ENCODE data around the gene OLIG1.

The OLIG1 gene, protein sequence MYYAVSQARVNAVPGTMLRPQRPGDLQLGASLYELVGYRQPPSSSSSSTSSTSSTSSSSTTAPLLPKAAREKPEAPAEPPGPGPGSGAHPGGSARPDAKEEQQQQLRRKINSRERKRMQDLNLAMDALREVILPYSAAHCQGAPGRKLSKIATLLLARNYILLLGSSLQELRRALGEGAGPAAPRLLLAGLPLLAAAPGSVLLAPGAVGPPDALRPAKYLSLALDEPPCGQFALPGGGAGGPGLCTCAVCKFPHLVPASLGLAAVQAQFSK

DNA sequence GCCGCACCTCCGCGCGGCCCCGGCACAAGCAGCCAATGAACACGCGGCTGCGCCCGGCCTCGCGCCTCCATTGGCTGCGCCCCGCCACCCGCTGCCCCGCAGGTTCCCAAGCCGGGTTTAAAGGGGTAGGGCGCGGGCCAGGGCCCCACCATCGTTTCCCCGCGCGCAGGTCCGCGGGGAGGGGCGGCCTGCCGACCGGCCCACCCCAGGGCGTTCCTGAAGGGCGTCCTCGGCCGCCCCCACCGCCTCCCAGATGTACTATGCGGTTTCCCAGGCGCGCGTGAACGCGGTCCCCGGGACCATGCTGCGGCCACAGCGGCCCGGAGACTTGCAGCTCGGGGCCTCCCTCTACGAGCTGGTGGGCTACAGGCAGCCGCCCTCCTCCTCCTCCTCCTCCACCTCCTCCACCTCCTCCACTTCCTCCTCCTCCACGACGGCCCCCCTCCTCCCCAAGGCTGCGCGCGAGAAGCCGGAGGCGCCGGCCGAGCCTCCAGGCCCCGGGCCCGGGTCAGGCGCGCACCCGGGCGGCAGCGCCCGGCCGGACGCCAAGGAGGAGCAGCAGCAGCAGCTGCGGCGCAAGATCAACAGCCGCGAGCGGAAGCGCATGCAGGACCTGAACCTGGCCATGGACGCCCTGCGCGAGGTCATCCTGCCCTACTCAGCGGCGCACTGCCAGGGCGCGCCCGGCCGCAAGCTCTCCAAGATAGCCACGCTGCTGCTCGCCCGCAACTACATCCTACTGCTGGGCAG, at the start of gene OLIG1:
OLIG1 (plus strand) TSS at position 148 of the 750 bp plus-strand sequence; CDS start at position 254, 106 bp downstream.
- DNase-seq: peak; percentile 83

DNA sequence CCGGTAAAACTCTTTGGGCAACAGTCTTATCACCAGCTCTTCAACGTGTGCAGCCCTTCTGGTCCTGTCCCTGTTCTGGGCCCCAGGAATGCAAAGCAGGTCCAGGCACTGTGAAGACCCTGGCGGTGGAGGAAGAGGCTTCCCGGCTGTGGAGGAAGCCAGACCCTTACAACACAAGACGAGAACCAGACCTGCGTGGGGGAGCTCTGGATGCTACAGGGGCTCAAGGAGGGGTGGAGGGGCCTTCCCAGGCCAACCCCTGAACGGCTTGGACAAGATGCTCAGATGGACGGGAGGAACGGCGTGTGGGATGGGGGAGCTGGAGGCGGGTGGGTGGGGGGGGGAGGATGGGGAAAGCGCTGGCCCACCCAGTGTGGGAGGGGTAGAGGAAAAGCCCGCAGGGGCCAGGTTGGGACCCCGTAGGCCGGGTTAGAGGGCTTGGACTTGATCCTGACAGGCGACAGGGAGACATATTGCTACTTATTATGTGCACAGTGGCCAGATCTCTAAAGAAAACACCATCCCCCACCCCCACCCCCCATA, 49.3 kb upstream of the OLIG1 start:
- no peak for DNase-seq

DNA sequence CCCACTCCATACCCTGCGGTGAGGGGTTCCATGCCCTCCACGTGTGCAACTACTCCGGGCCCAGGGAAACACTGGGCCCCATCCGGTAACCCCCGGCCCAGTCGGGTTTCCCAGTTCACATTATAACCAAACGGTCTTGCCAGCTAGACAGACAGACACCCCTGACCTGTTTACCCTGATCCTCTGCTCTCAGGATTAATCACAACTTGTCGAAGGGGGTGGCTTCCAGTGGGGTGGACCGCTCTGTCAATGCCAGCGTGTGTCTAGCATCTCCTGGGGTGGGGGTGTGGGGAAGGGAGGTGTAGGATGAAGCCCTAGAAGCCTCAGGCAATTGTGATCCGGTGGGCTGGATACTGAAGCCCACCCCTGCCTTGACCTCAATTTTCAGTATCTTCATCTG, 48.8 kb upstream of the OLIG1 start:
- no peak for DNase-seq

DNA sequence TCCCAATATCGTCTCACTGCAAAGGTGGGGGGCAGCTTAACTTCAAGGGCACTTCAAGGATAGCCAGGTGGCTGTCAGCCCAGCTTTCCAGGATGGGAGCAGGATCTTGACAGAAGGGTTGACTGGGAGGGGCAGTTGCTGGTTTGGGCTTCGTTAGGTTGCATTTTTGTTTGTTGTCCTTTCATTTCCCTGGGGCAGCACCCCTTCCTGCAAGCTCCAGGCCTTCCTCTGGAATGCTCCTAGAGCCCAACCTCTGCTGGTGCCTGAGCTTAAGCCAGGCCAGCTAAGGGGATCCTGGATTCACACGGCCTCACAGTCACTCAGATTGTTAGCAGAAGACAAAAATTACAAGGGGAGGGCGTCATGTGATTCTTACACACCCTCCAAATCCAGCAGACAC, 48.3 kb upstream of the OLIG1 start:
- no peak for DNase-seq

DNA sequence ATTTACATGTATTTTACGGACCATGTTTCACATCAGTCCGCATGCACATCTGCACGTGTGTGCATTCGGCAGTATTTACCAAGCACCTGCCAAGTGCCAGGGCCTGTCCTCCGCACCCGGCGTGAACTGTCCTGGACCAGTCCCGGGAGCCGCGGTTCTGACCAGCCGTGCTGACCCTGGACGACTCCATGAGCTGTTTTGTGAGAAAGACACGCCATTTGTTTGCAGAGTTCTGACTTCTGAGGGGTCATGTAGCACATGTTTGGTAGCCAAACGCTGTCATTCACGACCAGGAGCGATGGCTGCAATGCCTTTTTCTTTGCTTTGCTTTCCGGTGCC, 47.5 kb upstream of the OLIG1 start:
- no peak for DNase-seq

DNA sequence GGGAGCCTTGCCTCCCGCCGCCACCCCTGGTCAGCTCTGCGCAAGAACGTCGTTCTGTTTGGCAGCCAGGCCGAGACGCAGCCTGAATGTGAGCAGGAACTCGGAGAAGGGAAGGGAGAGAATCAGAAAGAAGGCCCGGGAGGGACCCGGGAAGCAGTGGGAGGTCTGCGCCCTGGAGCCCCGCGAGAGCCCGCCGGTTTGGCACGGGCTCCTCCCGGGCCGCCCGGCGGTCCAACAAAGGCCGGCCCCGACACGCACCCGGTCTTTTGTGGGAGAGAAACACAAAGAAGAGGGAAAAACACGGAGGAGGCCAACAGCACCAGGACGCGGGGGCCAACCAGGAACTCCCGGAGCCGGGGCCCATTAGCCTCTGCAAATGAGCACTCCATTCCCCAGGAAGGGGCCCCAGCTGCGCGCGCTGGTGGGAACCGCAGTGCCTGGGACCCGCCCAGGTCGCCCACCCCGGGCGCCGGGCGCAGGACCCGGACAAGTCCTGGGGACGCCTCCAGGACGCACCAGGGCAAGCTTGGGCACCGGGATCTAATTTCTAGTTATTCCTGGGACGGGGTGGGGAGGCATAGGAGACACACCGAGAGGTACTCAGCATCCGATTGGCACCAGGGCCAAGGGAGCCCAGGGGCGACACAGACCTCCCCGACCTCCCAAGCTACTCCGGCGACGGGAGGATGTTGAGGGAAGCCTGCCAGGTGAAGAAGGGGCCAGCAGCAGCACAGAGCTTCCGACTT, 46.9 kb upstream of the OLIG1 start:
- DNase-seq: peak; percentile 46

DNA sequence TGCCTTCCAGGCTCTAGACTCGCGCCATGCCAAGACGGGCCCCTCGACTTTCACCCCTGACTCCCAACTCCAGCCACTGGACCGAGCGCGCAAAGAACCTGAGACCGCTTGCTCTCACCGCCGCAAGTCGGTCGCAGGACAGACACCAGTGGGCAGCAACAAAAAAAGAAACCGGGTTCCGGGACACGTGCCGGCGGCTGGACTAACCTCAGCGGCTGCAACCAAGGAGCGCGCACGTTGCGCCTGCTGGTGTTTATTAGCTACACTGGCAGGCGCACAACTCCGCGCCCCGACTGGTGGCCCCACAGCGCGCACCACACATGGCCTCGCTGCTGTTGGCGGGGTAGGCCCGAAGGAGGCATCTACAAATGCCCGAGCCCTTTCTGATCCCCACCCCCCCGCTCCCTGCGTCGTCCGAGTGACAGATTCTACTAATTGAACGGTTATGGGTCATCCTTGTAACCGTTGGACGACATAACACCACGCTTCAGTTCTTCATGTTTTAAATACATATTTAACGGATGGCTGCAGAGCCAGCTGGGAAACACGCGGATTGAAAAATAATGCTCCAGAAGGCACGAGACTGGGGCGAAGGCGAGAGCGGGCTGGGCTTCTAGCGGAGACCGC, 46.3 kb upstream of the OLIG1 start:
- peak; percentile 36 for DNase-seq

DNA sequence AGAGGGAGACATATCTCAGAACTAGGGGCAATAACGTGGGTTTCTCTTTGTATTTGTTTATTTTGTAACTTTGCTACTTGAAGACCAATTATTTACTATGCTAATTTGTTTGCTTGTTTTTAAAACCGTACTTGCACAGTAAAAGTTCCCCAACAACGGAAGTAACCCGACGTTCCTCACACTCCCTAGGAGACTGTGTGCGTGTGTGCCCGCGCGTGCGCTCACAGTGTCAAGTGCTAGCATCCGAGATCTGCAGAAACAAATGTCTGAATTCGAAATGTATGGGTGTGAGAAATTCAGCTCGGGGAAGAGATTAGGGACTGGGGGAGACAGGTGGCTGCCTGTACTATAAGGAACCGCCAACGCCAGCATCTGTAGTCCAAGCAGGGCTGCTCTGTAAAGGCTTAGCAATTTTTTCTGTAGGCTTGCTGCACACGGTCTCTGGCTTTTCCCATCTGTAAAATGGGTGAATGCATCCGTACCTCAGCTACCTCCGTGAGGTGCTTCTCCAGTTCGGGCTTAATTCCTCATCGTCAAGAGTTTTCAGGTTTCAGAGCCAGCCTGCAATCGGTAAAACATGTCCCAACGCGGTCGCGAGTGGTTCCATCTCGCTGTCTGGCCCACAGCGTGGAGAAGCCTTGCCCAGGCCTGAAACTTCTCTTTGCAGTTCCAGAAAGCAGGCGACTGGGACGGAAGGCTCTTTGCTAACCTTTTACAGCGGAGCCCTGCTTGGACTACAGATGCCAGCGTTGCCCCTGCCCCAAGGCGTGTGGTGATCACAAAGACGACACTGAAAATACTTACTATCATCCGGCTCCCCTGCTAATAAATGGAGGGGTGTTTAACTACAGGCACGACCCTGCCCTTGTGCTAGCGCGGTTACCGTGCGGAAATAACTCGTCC, 45.5 kb upstream of the OLIG1 start:
- no peak for DNase-seq

DNA sequence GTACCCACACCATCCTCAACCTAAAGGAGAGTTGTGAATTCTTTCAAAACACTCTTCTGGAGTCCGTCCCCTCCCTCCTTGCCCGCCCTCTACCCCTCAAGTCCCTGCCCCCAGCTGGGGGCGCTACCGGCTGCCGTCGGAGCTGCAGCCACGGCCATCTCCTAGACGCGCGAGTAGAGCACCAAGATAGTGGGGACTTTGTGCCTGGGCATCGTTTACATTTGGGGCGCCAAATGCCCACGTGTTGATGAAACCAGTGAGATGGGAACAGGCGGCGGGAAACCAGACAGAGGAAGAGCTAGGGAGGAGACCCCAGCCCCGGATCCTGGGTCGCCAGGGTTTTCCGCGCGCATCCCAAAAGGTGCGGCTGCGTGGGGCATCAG, 44.8 kb upstream of the OLIG1 start:
- peak; percentile 75 for DNase-seq

DNA sequence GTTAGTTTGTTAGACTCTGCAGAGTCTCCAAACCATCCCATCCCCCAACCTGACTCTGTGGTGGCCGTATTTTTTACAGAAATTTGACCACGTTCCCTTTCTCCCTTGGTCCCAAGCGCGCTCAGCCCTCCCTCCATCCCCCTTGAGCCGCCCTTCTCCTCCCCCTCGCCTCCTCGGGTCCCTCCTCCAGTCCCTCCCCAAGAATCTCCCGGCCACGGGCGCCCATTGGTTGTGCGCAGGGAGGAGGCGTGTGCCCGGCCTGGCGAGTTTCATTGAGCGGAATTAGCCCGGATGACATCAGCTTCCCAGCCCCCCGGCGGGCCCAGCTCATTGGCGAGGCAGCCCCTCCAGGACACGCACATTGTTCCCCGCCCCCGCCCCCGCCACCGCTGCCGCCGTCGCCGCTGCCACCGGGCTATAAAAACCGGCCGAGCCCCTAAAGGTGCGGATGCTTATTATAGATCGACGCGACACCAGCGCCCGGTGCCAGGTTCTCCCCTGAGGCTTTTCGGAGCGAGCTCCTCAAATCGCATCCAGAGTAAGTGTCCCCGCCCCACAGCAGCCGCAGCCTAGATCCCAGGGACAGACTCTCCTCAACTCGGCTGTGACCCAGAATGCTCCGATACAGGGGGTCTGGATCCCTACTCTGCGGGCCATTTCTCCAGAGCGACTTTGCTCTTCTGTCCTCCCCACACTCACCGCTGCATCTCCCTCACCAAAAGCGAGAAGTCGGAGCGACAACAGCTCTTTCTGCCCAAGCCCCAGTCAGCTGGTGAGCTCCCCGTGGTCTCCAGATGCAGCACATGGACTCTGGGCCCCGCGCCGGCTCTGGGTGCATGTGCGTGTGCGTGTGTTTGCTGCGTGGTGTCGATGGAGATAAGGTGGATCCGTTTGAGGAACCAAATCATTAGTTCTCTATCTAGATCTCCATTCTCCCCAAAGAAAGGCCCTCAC, 44.2 kb upstream of the OLIG1 start, which contains the start of gene OLIG2:
OLIG2 (plus strand) TSS at position 447 of the 954 bp plus-strand sequence. CDS start 928 bp downstream, outside the sequence.
- DNase-seq: peak; percentile 95

DNA sequence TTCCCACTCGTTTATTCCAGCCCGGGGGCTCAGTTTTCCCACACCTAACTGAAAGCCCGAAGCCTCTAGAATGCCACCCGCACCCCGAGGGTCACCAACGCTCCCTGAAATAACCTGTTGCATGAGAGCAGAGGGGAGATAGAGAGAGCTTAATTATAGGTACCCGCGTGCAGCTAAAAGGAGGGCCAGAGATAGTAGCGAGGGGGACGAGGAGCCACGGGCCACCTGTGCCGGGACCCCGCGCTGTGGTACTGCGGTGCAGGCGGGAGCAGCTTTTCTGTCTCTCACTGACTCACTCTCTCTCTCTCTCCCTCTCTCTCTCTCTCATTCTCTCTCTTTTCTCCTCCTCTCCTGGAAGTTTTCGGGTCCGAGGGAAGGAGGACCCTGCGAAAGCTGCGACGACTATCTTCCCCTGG, 43.5 kb upstream of the OLIG1 start:
- DNase-seq: no peak

DNA sequence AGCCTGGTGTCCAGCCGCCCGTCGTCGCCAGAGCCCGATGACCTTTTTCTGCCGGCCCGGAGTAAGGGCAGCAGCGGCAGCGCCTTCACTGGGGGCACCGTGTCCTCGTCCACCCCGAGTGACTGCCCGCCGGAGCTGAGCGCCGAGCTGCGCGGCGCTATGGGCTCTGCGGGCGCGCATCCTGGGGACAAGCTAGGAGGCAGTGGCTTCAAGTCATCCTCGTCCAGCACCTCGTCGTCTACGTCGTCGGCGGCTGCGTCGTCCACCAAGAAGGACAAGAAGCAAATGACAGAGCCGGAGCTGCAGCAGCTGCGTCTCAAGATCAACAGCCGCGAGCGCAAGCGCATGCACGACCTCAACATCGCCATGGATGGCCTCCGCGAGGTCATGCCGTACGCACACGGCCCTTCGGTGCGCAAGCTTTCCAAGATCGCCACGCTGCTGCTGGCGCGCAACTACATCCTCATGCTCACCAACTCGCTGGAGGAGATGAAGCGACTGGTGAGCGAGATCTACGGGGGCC, 43.0 kb upstream of the OLIG1 start:
- DNase-seq: no peak

DNA sequence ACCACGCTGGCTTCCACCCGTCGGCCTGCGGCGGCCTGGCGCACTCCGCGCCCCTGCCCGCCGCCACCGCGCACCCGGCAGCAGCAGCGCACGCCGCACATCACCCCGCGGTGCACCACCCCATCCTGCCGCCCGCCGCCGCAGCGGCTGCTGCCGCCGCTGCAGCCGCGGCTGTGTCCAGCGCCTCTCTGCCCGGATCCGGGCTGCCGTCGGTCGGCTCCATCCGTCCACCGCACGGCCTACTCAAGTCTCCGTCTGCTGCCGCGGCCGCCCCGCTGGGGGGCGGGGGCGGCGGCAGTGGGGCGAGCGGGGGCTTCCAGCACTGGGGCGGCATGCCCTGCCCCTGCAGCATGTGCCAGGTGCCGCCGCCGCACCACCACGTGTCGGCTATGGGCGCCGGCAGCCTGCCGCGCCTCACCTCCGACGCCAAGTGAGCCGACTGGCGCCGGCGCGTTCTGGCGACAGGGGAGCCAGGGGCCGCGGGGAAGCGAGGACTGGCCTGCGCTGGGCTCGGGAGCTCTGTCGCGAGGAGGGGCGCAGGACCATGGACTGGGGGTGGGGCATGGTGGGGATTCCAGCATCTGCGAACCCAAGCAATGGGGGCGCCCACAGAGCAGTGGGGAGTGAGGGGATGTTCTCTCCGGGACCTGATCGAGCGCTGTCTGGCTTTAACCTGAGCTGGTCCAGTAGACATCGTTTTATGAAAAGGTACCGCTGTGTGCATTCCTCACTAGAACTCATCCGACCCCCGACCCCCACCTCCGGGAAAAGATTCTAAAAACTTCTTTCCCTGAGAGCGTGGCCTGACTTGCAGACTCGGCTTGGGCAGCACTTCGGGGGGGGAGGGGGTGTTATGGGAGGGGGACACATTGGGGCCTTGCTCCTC, 42.3 kb upstream of the OLIG1 start:
- DNase-seq: no peak

DNA sequence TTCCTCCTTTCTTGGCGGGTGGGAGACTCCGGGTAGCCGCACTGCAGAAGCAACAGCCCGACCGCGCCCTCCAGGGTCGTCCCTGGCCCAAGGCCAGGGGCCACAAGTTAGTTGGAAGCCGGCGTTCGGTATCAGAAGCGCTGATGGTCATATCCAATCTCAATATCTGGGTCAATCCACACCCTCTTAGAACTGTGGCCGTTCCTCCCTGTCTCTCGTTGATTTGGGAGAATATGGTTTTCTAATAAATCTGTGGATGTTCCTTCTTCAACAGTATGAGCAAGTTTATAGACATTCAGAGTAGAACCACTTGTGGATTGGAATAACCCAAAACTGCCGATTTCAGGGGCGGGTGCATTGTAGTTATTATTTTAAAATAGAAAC, 41.7 kb upstream of the OLIG1 start:
- DNase-seq: no peak

DNA sequence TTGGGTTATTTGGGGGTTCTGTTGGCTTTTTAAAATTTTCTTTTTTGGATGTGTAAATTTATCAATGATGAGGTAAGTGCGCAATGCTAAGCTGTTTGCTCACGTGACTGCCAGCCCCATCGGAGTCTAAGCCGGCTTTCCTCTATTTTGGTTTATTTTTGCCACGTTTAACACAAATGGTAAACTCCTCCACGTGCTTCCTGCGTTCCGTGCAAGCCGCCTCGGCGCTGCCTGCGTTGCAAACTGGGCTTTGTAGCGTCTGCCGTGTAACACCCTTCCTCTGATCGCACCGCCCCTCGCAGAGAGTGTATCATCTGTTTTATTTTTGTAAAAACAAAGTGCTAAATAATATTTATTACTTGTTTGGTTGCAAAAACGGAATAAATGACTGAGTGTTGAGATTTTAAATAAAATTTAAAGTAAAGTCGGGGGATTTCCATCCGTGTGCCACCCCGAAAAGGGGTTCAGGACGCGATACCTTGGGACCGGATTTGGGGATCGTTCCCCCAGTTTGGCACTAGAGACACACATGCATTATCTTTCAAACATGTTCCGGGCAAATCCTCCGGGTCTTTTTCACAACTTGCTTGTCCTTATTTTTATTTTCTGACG, 41.1 kb upstream of the OLIG1 start:
- no peak for DNase-seq

DNA sequence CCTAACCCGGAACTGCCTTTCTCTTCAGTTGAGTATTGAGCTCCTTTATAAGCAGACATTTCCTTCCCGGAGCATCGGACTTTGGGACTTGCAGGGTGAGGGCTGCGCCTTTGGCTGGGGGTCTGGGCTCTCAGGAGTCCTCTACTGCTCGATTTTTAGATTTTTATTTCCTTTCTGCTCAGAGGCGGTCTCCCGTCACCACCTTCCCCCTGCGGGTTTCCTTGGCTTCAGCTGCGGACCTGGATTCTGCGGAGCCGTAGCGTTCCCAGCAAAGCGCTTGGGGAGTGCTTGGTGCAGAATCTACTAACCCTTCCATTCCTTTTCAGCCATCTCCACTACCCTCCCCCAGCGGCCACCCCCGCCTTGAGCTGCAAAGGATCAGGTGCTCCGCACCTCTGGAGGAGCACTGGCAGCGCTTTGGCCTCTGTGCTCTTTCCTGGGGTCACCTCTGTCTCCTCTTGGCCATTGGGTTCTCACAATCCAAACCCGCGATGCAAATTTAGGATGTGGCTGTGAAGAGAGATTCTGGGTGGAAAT, 40.5 kb upstream of the OLIG1 start:
- DNase-seq: no peak

DNA sequence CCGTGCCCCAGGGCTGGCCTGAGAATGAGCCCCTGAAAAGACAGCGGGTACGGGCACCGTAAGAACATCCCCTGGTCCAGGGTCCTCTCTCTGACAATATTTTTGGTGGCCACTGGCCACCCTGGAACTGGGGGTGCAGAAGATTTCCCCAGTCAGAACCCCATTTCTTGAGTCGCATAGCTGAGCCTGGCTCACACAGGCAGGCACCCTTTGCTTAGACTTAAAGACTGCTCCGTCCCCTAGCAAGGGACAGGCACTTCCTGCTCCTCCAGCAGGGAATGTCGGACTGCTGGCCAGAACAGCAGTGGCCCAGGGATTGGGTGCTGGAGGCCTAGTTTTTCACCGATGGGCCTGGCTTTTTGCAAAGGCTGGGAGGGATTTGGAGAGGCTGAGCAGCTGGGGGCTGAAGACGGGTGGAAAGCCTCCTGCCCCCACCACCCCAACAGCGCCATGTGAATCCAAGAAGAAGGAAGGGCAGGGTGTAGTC, 39.9 kb upstream of the OLIG1 start:
- no peak for DNase-seq

DNA sequence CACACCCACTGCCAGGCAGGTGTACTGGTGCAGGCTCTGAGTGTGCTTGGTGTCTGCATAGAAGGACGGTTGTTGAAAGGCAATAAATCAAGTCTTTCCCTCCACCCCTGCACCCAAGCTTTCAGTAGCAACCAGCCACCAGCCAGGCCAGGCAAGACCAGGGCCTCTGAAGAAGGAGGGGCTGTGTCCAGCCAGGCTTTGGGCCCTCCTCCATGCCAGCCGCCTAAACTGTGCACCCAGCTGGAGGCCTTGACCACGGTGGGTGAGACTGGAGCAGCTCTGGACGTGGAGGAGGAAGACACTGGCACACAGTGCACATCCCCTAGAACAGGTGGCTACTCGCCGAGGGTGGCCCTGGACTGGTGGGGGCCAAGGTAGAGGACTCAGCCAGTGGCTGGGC, 39.3 kb upstream of the OLIG1 start:
- DNase-seq: no peak
